HL-60 (cell line): Measurements from ENCODE around the gene TNFRSF21.

Experiments used
- GABPA ChIP-seq: IDR thresholded peaks from 2 replicates; pipeline ENCODE4 v1.6.1; 2012; ENCODE audit warnings: low read depth
- POLR2AphosphoS5 ChIP-seq: IDR thresholded peaks from 2 replicates; pipeline ENCODE4 v1.6.1; 2012; ENCODE audit warnings: low read depth
- TF ChIP-seq, protein P1 (sequence below): IDR thresholded peaks from one replicate; pipeline ENCODE4 v1.5.1; 2011; ENCODE audit warnings: low read length, control low read depth, inconsistent platforms; ENCODE audit not compliant: insufficient read depth

DNA sequence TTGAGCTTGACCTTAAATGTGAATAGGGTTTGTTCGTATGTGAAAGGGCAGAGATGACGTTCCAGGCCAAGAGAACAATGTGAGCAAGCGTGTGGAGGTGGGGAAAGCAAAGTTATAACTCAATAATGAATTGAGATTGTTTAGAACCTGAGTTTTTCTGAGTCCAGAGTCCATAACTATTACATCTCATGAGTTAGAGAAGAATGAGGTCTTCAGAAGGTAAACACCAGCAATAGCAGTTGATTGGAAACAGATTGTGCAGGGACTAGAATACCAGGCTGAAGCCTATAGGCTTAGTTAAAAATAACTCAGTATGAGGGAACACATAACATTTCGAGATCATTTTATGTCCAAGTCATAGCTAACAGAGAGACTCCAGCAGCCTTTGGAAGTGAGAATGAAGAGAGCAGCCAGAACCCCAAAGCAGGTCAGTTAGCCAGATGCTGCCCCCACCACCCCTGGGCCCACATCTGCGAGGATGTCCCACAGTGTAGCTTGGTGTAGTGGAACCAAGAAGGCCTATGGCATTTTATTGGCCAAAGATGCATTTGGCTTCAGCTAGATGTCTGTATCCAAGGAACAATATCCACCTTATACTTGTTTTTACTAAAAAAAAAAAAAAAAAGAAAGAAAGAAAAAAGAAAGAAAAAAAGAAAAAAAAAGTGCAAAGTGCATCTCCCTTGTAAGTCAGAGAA lies 121.7 kb downstream of the TNFRSF21 start:
- TF ChIP-seq, protein P1, sequence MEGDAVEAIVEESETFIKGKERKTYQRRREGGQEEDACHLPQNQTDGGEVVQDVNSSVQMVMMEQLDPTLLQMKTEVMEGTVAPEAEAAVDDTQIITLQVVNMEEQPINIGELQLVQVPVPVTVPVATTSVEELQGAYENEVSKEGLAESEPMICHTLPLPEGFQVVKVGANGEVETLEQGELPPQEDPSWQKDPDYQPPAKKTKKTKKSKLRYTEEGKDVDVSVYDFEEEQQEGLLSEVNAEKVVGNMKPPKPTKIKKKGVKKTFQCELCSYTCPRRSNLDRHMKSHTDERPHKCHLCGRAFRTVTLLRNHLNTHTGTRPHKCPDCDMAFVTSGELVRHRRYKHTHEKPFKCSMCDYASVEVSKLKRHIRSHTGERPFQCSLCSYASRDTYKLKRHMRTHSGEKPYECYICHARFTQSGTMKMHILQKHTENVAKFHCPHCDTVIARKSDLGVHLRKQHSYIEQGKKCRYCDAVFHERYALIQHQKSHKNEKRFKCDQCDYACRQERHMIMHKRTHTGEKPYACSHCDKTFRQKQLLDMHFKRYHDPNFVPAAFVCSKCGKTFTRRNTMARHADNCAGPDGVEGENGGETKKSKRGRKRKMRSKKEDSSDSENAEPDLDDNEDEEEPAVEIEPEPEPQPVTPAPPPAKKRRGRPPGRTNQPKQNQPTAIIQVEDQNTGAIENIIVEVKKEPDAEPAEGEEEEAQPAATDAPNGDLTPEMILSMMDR: no peak
- TF ChIP-seq GABPA: no peak
- no peak for TF ChIP-seq POLR2AphosphoS5
